HEK293 (cell line): ENCODE results near the gene CNPY4.

ENCODE experiments used
- IKZF3 ChIP-seq: fragments of 450-650 bp; IDR thresholded peaks from 2 replicates; pipeline ENCODE4 v1.5.0; 2018; ENCODE audit warnings: missing biosample characterization, mild to moderate bottlenecking, missing genetic modification characterization, moderate library complexity
- KLF17 ChIP-seq: fragments of 450-650 bp; formaldehyde crosslinking; IDR thresholded peaks from 2 replicates; pipeline ENCODE4 v1.5.1; 2016; ENCODE audit warnings: missing biosample characterization, missing genetic modification characterization
- KLF7 ChIP-seq: fragments of 450-650 bp; formaldehyde crosslinking; IDR thresholded peaks from 2 replicates; pipeline ENCODE4 v1.5.1; 2016; ENCODE audit warnings: missing biosample characterization, missing genetic modification characterization, borderline replicate concordance
- KLF9 ChIP-seq: fragments of 450-650 bp; formaldehyde crosslinking; IDR thresholded peaks from 2 replicates; pipeline ENCODE4 v1.5.1; 2016; ENCODE audit warnings: missing biosample characterization, missing genetic modification characterization, low read depth
- PATZ1 ChIP-seq: fragments of 450-650 bp; formaldehyde crosslinking; IDR thresholded peaks from 2 replicates; pipeline ENCODE4 v1.5.1; 2016; ENCODE audit warnings: missing biosample characterization, missing genetic modification characterization
- SP3 ChIP-seq: fragments of 450-650 bp; formaldehyde crosslinking; IDR thresholded peaks from 2 replicates; pipeline ENCODE4 v1.5.1; 2016; ENCODE audit warnings: missing biosample characterization, missing genetic modification characterization
- ZBTB1 ChIP-seq: fragments of 450-650 bp; formaldehyde crosslinking; IDR thresholded peaks from 2 replicates; pipeline ENCODE4 v1.5.1; 2016; ENCODE audit warnings: missing biosample characterization, missing genetic modification characterization
- ZBTB26 ChIP-seq: fragments of 450-650 bp; formaldehyde crosslinking; optimal IDR thresholded peaks from 2 replicates; pipeline ENCODE3; 2016; ENCODE audit warnings: missing biosample characterization, mild to moderate bottlenecking, missing genetic modification characterization
- ZFHX2 ChIP-seq: fragments of 450-650 bp; formaldehyde crosslinking; conservative IDR thresholded peaks from 2 replicates; pipeline ENCODE4 v1.5.1; 2016; ENCODE audit warnings: missing biosample characterization, missing genetic modification characterization
- ZNF132 ChIP-seq: fragments of 450-650 bp; formaldehyde crosslinking; IDR thresholded peaks from 2 replicates; pipeline ENCODE4 v1.5.1; 2017; ENCODE audit warnings: missing biosample characterization, missing genetic modification characterization, borderline replicate concordance
- ZNF202 ChIP-seq: fragments of 450-650 bp; formaldehyde crosslinking; IDR thresholded peaks from 2 replicates; pipeline ENCODE4 v1.5.1; 2016; ENCODE audit warnings: missing biosample characterization, missing genetic modification characterization, borderline replicate concordance
- ZNF292 ChIP-seq: fragments of 450-650 bp; formaldehyde crosslinking; IDR thresholded peaks from 2 replicates; pipeline ENCODE4 v1.5.1; 2016; ENCODE audit warnings: low read depth, missing biosample characterization, missing genetic modification characterization, borderline replicate concordance
- ZNF341 ChIP-seq: fragments of 450-650 bp; formaldehyde crosslinking; IDR thresholded peaks from 2 replicates; pipeline ENCODE4; 2016; ENCODE audit warnings: low read depth, missing biosample characterization, missing genetic modification characterization
- ZNF37A ChIP-seq: fragments of 450-650 bp; IDR thresholded peaks from 2 replicates; pipeline ENCODE4 v1.5.1; 2018; ENCODE audit warnings: missing biosample characterization, missing genetic modification characterization
- ZNF394 ChIP-seq: fragments of 450-650 bp; formaldehyde crosslinking; IDR thresholded peaks from 2 replicates; pipeline ENCODE4 v1.5.1; 2016; ENCODE audit warnings: missing biosample characterization, missing genetic modification characterization, mild to moderate bottlenecking, moderate library complexity, borderline replicate concordance
- ZNF423 ChIP-seq: fragments of 450-650 bp; formaldehyde crosslinking; IDR thresholded peaks from 2 replicates; pipeline ENCODE4 v1.5.1; 2016; ENCODE audit warnings: missing biosample characterization, missing genetic modification characterization
- ZNF473 ChIP-seq: fragments of 450-650 bp; formaldehyde crosslinking; IDR thresholded peaks from 2 replicates; pipeline ENCODE4 v1.5.1; 2017; ENCODE audit warnings: missing biosample characterization, missing genetic modification characterization
- ZNF549 ChIP-seq: fragments of 450-650 bp; IDR thresholded peaks from 2 replicates; pipeline ENCODE4 v1.5.1; 2018; ENCODE audit warnings: missing biosample characterization, missing genetic modification characterization, mild to moderate bottlenecking, inconsistent platforms, moderate library complexity
- ZNF561 ChIP-seq: fragments of 450-650 bp; IDR thresholded peaks from 2 replicates; pipeline ENCODE4 v1.5.1; 2018; ENCODE audit warnings: missing biosample characterization, missing genetic modification characterization, borderline replicate concordance
- ZNF596 ChIP-seq: fragments of 450-650 bp; IDR thresholded peaks from 2 replicates; pipeline ENCODE4 v1.5.0; 2018; ENCODE audit warnings: missing biosample characterization, mild to moderate bottlenecking, missing genetic modification characterization, moderate library complexity
- ZNF658 ChIP-seq: fragments of 450-650 bp; formaldehyde crosslinking; IDR thresholded peaks from 2 replicates; pipeline ENCODE4; 2016; ENCODE audit warnings: missing biosample characterization, missing genetic modification characterization
- ZNF704 ChIP-seq: fragments of 450-650 bp; formaldehyde crosslinking; IDR thresholded peaks from 2 replicates; pipeline ENCODE4 v1.5.1; 2016; ENCODE audit warnings: missing biosample characterization, missing genetic modification characterization
- ZNF830 ChIP-seq: fragments of 450-650 bp; IDR thresholded peaks from 2 replicates; pipeline ENCODE4 v1.5.0; 2018; ENCODE audit warnings: missing biosample characterization, missing genetic modification characterization, low read depth, mild to moderate bottlenecking, moderate library complexity
- ZSCAN18 ChIP-seq: fragments of 450-650 bp; formaldehyde crosslinking; IDR thresholded peaks from 2 replicates; pipeline ENCODE4 v1.5.1; 2016; ENCODE audit warnings: missing biosample characterization, missing genetic modification characterization
- ZSCAN30 ChIP-seq: fragments of 450-650 bp; IDR thresholded peaks from 2 replicates; pipeline ENCODE4 v1.5.1; 2018; ENCODE audit warnings: missing biosample characterization, mild to moderate bottlenecking, missing genetic modification characterization, moderate library complexity
- TF ChIP-seq, protein P1 (sequence below): fragments of 450-650 bp; formaldehyde crosslinking; IDR thresholded peaks from 2 replicates; pipeline ENCODE4 v1.5.1; 2016; ENCODE audit warnings: missing biosample characterization, missing genetic modification characterization
- TF ChIP-seq, protein P2 (sequence below): fragments of 450-650 bp; formaldehyde crosslinking; IDR thresholded peaks from 2 replicates; pipeline ENCODE4 v1.5.1; 2016; ENCODE audit warnings: missing biosample characterization, missing genetic modification characterization

CNPY4 gene

DNA sequence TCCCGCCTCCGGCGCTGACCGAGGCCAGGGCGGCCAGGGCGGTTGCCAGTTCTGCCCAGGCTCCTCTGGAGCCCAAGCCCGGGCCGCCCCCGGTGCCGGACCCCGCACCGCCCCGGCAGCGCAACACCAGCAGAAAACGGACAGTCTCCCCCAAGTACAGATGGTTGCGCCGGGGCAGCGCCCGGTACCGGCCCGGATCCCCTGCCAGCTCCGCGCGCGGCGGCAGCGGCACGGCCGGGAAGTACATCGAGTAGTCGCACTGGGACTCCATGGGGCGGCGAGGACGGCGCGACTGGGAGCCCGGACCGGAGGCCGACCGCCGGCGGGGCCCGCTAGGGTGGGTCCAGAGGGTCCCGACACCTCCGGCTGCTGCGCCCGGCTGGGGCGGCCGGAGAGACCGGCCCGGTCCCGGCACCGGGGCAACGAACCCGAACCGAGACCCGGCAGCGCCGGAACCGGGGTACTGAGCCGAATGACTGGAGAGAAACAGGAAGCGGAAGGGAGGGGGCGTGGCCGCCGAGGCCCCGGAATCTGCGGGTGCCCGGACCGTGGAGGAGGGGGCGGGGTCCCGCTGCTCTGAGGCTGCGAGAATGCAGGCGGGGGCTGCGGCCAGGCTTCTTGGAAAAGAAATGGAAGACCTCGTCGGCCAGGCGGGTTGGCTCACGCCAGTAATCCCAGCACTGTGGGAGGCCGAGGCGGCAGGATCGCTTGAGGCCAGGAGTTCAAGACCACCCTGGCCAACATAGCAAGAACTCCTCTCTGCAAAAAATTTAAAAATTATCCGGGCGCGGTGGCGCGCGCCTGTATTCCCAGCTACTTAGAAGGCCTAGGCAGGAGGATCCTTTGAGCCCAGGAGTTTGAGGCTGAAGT is 39.0 kb downstream of the CNPY4 start, which contains the start of gene TRAPPC14 (continued):
- TF ChIP-seq ZNF292 (tag by site-specific recombination) (no peak), ZSCAN18 (tag by site-specific recombination) (no peak), ZBTB1 (tag by site-specific recombination) (no peak), ZNF549 (tag by site-specific recombination) (no peak), SP3 (peak; percentile 90), KLF17 (tag by site-specific recombination) (no peak), ZNF658 (tag by site-specific recombination) (no peak), ZNF704 (no peak), ZBTB26 (tag by site-specific recombination) (peak; percentile 76), ZNF132 (no peak), ZNF202 (tag by site-specific recombination) (no peak), ZNF341 (no peak), PATZ1 (tag by site-specific recombination) (peak; percentile 95), KLF9 (tag by site-specific recombination) (peak; percentile 99), ZNF473 (tag by site-specific recombination) (no peak), ZSCAN30 (0 out of 2 replicates have a peak, but pooled peaks have one; percentile 39), ZNF423 (tag by site-specific recombination) (no peak), ZNF37A (tag by site-specific recombination) (no peak), KLF7 (tag by site-specific recombination) (no peak; the same call in 1 of the 2 replicates), ZNF561 (tag by site-specific recombination) (no peak), ZNF830 (tag by site-specific recombination) (no peak), ZNF596 (tag by site-specific recombination) (no peak), ZFHX2 (tag by site-specific recombination) (peak; percentile 71), ZNF394 (tag by site-specific recombination) (0 out of 2 replicates have a peak, but pooled peaks have one; percentile 24), IKZF3 (tag by site-specific recombination) (0 out of 2 replicates have a peak, but pooled peaks have one; percentile 33)
- TF ChIP-seq, protein P1, sequence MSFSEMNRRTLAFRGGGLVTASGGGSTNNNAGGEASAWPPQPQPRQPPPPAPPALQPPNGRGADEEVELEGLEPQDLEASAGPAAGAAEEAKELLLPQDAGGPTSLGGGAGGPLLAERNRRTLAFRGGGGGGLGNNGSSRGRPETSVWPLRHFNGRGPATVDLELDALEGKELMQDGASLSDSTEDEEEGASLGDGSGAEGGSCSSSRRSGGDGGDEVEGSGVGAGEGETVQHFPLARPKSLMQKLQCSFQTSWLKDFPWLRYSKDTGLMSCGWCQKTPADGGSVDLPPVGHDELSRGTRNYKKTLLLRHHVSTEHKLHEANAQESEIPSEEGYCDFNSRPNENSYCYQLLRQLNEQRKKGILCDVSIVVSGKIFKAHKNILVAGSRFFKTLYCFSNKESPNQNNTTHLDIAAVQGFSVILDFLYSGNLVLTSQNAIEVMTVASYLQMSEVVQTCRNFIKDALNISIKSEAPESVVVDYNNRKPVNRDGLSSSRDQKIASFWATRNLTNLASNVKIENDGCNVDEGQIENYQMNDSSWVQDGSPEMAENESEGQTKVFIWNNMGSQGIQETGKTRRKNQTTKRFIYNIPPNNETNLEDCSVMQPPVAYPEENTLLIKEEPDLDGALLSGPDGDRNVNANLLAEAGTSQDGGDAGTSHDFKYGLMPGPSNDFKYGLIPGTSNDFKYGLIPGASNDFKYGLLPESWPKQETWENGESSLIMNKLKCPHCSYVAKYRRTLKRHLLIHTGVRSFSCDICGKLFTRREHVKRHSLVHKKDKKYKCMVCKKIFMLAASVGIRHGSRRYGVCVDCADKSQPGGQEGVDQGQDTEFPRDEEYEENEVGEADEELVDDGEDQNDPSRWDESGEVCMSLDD: peak; percentile 77; the same call in 1 of the 2 replicates
- TF ChIP-seq, protein P2, sequence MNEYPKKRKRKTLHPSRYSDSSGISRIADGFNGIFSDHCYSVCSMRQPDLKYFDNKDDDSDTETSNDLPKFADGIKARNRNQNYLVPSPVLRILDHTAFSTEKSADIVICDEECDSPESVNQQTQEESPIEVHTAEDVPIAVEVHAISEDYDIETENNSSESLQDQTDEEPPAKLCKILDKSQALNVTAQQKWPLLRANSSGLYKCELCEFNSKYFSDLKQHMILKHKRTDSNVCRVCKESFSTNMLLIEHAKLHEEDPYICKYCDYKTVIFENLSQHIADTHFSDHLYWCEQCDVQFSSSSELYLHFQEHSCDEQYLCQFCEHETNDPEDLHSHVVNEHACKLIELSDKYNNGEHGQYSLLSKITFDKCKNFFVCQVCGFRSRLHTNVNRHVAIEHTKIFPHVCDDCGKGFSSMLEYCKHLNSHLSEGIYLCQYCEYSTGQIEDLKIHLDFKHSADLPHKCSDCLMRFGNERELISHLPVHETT: 0 out of 2 replicates have a peak, but pooled peaks have one; percentile 36
